HepG2 (cell line): Measurements from ENCODE around the gene CD81. TPM values are rescaled to one million over a fixed set of nuclear protein-coding genes. Genes with fewer than 3 reads are reported as not detected.

Source experiments
- DNMT1 ChIP-seq: sonication (generic); formaldehyde crosslinking; IDR thresholded peaks from 2 replicates; pipeline ENCODE4 v1.5.1; 2020; ENCODE audit warnings: mild to moderate bottlenecking, missing genetic modification reagents
- FOXK1 ChIP-seq: sonication (generic); formaldehyde crosslinking; IDR thresholded peaks from 2 replicates; pipeline ENCODE4 v1.4.0; 2020; ENCODE audit warnings: low read depth, missing genetic modification reagents, borderline replicate concordance
- HINFP ChIP-seq: sonication (generic); formaldehyde crosslinking; IDR thresholded peaks from 2 replicates; pipeline ENCODE4 v1.4.0; 2020; ENCODE audit warnings: low read depth, mild to moderate bottlenecking, missing genetic modification reagents
- JUNB ChIP-seq: sonication (generic); formaldehyde crosslinking; IDR thresholded peaks from 2 replicates; pipeline ENCODE4 v1.8.0; 2022; ENCODE audit warnings: missing genetic modification reagents, mild to moderate bottlenecking, borderline replicate concordance
- NR0B2 ChIP-seq: sonication (generic); formaldehyde crosslinking; IDR thresholded peaks from 2 replicates; pipeline ENCODE4 v1.4.0; 2020; ENCODE audit warnings: mild to moderate bottlenecking, missing genetic modification reagents
- SETDB1 ChIP-seq: sonication (generic); formaldehyde crosslinking; IDR thresholded peaks from 2 replicates; pipeline ENCODE4 v1.5.1; 2020; ENCODE audit warnings: missing genetic modification reagents, mild to moderate bottlenecking, borderline replicate concordance
- STAT6 ChIP-seq: sonication (generic); formaldehyde crosslinking; IDR thresholded peaks from 2 replicates; pipeline ENCODE4 v1.4.0; 2020; ENCODE audit warnings: missing genetic modification reagents, mild to moderate bottlenecking, borderline replicate concordance
- TGIF2 ChIP-seq: IDR thresholded peaks from 2 replicates; pipeline ENCODE4 v1.6.1; 2016; ENCODE audit warnings: control low read depth, missing compliant biosample characterization
- ZHX2 ChIP-seq, 2 experiments: sonication (generic) in 1 of 2; formaldehyde crosslinking in 1 of 2; IDR thresholded peaks; 2 replicates each; pipeline versions ENCODE4 v1.6.1 to v1.9.0; 2014 to 2022; ENCODE audit warnings: antibody characterized with exemption in 1 of 2, borderline replicate concordance in 1 of 2, inconsistent platforms in 1 of 2, low read depth in 1 of 2, missing genetic modification reagents in 1 of 2
- ZMYM3 ChIP-seq: sonication (generic); formaldehyde crosslinking; IDR thresholded peaks from 2 replicates; pipeline ENCODE4 v1.5.1; 2020; ENCODE audit warnings: mild to moderate bottlenecking, missing genetic modification reagents
- ZNF224 ChIP-seq: sonication (generic); formaldehyde crosslinking; IDR thresholded peaks from 2 replicates; pipeline ENCODE4 v1.5.0; 2020; ENCODE audit warnings: mild to moderate bottlenecking, missing genetic modification reagents
- ZNF543 ChIP-seq: sonication (generic); formaldehyde crosslinking; IDR thresholded peaks from 2 replicates; pipeline ENCODE4 v1.4.0; 2020; ENCODE audit warnings: mild to moderate bottlenecking, missing genetic modification reagents
- ZNF564 ChIP-seq: sonication (generic); formaldehyde crosslinking; IDR thresholded peaks from 2 replicates; pipeline ENCODE4 v1.8.1; 2023; ENCODE audit warnings: mild to moderate bottlenecking, missing genetic modification reagents
- ZNF740 ChIP-seq: sonication (generic); formaldehyde crosslinking; IDR thresholded peaks from 2 replicates; pipeline ENCODE4 v1.4.0; 2020; ENCODE audit warnings: missing genetic modification reagents
- ZNF782 ChIP-seq: sonication (generic); formaldehyde crosslinking; IDR thresholded peaks from 2 replicates; pipeline ENCODE4 v1.4.0; 2020; ENCODE audit warnings: missing genetic modification reagents, mild to moderate bottlenecking, borderline replicate concordance
- ZSCAN31 ChIP-seq: sonication (generic); formaldehyde crosslinking; IDR thresholded peaks from 2 replicates; pipeline ENCODE4 v1.5.0; 2020; ENCODE audit warnings: low read depth, mild to moderate bottlenecking, missing genetic modification reagents
- polyA plus RNA-seq, 8 experiments: library from polyadenylated mRNA; depleted of rRNA in 3 of 8; stranded (reverse) in 7 of 8; unstranded in 1 of 8; fragments of >200 nt; fragmentation: Illumina TruSeq in 4 of 8; extraction: Trizol in 4 of 8; gene quantifications; 2 replicates each; pipeline versions ENCODE4 v1.2.1 to v1.2.3, GENCODE V29; 2011 to 2016; ENCODE audit warnings: low read depth in 4 of 8, missing spikeins in 1 of 8, mixed read lengths in 1 of 8; ENCODE audit not compliant: insufficient read depth in 1 of 8
- total RNA-seq, 5 experiments: library from RNA; depleted of rRNA; stranded (reverse); fragments of >200 nt; fragmentation: Illumina TruSeq; extraction: Trizol; gene quantifications; 2 replicates each; pipeline ENCODE4 v1.2.3, GENCODE V29; 2016; ENCODE audit warnings: low read depth in 1 of 5

CD81 gene
- total and polyA plus RNA-seq, 2 of the 13 experiments (the other 11 are each of a cell fraction or from before 2014, with no cell fraction given) = not detected

GRCh38 chr11:2409611-2410468 lies 32.7 kb downstream of the CD81 start (continued):
- peak; percentile 42; the same call in 1 of the 2 replicates for TF ChIP-seq FOXK1 (CRISPR knock-in tag)
- TF ChIP-seq ZMYM3 = no peak
- no peak for TF ChIP-seq HINFP (CRISPR knock-in tag)
- TF ChIP-seq STAT6 = no peak
- TF ChIP-seq SETDB1 = no peak
- TF ChIP-seq ZNF543 (CRISPR knock-in tag) = no peak
- no peak for TF ChIP-seq DNMT1 (CRISPR knock-in tag)
- TF ChIP-seq ZNF224 (CRISPR knock-in tag) = no peak; the same call in 1 of the 2 replicates
- 0 out of 2 replicates have a peak, but pooled peaks have one; percentile 23 for TF ChIP-seq ZNF740 (CRISPR knock-in tag)
- TF ChIP-seq TGIF2 (CRISPR knock-in tag) = no peak
- TF ChIP-seq ZNF564 (CRISPR knock-in tag) = no peak
- no peak for TF ChIP-seq ZNF782
- no peak for TF ChIP-seq JUNB (CRISPR knock-in tag)
- TF ChIP-seq NR0B2 = no peak
- TF ChIP-seq ZHX2 (IDR thresholded peaks at IDR 0.05; ENCODE audit: low read depth) = no peak
- peak; percentile 62; the same call in 1 of the 2 replicates for TF ChIP-seq ZHX2 (CRISPR knock-in tag; IDR thresholded peaks at IDR 0.05; ENCODE audit: borderline replicate concordance)
- peak; percentile 29; the same call in 1 of the 2 replicates for TF ChIP-seq ZSCAN31 (CRISPR knock-in tag)
